Karpas-422 (cell line): ENCODE results near the gene HK1. TPM values are rescaled to one million over a fixed set of nuclear protein-coding genes. Genes with fewer than 3 reads are reported as not detected.

Experiments used
- DNase-seq: peaks from one replicate; pipeline ENCODE4 v3.0.0-alpha.2; 2015
- H2AFZ ChIP-seq: fragments of 200-600 bp; sonication (generic); 2 replicates; pipeline ENCODE4 v1.6.1; 2014; ENCODE audit warnings: antibody characterized with exemption, low read length, mixed read lengths
- H3K27ac ChIP-seq: fragments of 200-600 bp; sonication (generic); 2 replicates; pipeline ENCODE4 v1.5.1; 2014; ENCODE audit warnings: mild to moderate bottlenecking, low read length, moderate library complexity
- H3K27me3 ChIP-seq: fragments of 200-600 bp; sonication (generic); 2 replicates; pipeline ENCODE4 v1.6.1; 2014; ENCODE audit warnings: low read length, mixed read lengths
- H3K36me3 ChIP-seq: fragments of 200-600 bp; sonication (generic); 2 replicates; pipeline ENCODE4 v1.6.1; 2014; ENCODE audit warnings: low read length, mixed read lengths; ENCODE audit not compliant: insufficient read depth
- H3K4me1 ChIP-seq: fragments of 200-600 bp; sonication (generic); 2 replicates; pipeline ENCODE4 v1.6.1; 2014; ENCODE audit warnings: mild to moderate bottlenecking, low read length, mixed read lengths
- H3K4me2 ChIP-seq: fragments of 200-600 bp; sonication (generic); 2 replicates; pipeline ENCODE4 v1.6.1; 2014; ENCODE audit warnings: low read length, low read depth, mild to moderate bottlenecking; ENCODE audit not compliant: poor library complexity, severe bottlenecking
- H3K4me3 ChIP-seq: fragments of 200-600 bp; sonication (generic); 2 replicates; pipeline ENCODE4 v1.5.1; 2014; ENCODE audit warnings: mild to moderate bottlenecking, antibody characterized with exemption, low read length, mixed read lengths
- H3K79me2 ChIP-seq: fragments of 200-600 bp; sonication (generic); 2 replicates; pipeline ENCODE4 v1.6.1; 2014; ENCODE audit warnings: mild to moderate bottlenecking, low read length, mixed read lengths
- H3K9ac ChIP-seq: fragments of 200-600 bp; sonication (generic); 2 replicates; pipeline ENCODE4 v1.6.0; 2014; ENCODE audit warnings: low read length
- H3K9me2 ChIP-seq: fragments of 200-600 bp; sonication (generic), shearing (Covaris generic); replicated peaks from 2 replicates; pipeline ENCODE4 v1.6.0; 2014; ENCODE audit warnings: mild to moderate bottlenecking, low read length, moderate library complexity; ENCODE audit not compliant: insufficient read depth
- H3K9me3 ChIP-seq: fragments of 300-700, 200-600 bp; sonication (generic); 2 replicates; pipeline ENCODE4 v1.6.1; 2014; ENCODE audit warnings: low read length, mixed read lengths
- H4K20me1 ChIP-seq: fragments of 200-600 bp; sonication (generic); 2 replicates; pipeline ENCODE4 v1.6.1; 2014; ENCODE audit warnings: mild to moderate bottlenecking, antibody characterized with exemption, low read length, low read depth; ENCODE audit not compliant: insufficient read depth
- total RNA-seq: library from RNA; depleted of rRNA; stranded (reverse); fragments of >200 nt; shearing (Covaris generic); gene quantifications from 2 replicates; pipeline ENCODE4 v1.2.3, GENCODE V29; 2014; ENCODE audit warnings: low replicate concordance

Gene HK1
- total RNA-seq, 1 experiment from 2014 or later = 54.6 TPM

- H4K20me1 ChIP-seq = no peaks in the 10 kb centered on the region
- H3K4me3 ChIP-seq = no peak overlapping the region
Observed at GRCh38 chr10:69404786-69405185, 126.5 kb downstream of the HK1 start.

DNA sequence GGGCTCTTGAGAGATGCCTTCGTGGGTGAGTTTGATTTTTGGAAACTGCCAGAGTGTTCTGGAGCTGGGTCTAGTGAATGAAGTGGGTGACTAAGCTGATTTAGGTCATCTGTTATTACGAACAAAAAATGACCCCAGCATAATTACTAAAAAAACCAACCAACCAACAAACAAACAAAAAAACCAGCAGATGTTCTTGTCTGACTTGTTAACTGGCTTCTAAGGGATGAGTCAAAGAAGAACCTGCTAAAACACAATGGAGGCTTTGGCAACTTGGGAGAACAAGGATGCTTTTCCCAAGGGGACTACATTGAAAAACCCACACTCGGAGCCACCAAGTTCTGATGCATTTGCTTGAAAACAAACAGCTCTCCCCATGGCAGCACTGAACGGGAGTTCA is 126.9 kb downstream of the HK1 start:
- peaks cover 10% of the 10 kb centered on the region for H3K36me3 ChIP-seq
- H3K27ac ChIP-seq = no peak overlapping the region
- H3K4me3 ChIP-seq = no peak overlapping the region
- H3K9me3 ChIP-seq = no peaks in the 10 kb centered on the region
- no peak overlapping the region for H3K9ac ChIP-seq
- DNase-seq = no peak
- H3K79me2 ChIP-seq = no peaks in the 10 kb centered on the region
- H3K27me3 ChIP-seq = no peaks in the 10 kb centered on the region
- peaks cover 41% of the 10 kb centered on the region for H3K4me1 ChIP-seq
- H4K20me1 ChIP-seq = no peaks in the 10 kb centered on the region
- no peaks in the 10 kb centered on the region for H3K9me2 ChIP-seq
- H2AFZ ChIP-seq = no peak overlapping the region
- no peak overlapping the region for H3K4me2 ChIP-seq

More at GRCh38 chr10:69404786-69405185, 126.5 kb downstream of the HK1 start:
- no peak overlapping the region for H3K27ac ChIP-seq
- no peaks in the 10 kb centered on the region for H3K27me3 ChIP-seq
- peaks cover 14% of the 10 kb centered on the region for H3K36me3 ChIP-seq
- no peak for DNase-seq
- peaks cover 38% of the 10 kb centered on the region for H3K4me1 ChIP-seq
- no peak overlapping the region for H2AFZ ChIP-seq
- H3K79me2 ChIP-seq = no peaks in the 10 kb centered on the region
- no peaks in the 10 kb centered on the region for H3K9me3 ChIP-seq
- no peak overlapping the region for H3K9ac ChIP-seq
- no peaks in the 10 kb centered on the region for H3K9me2 ChIP-seq
- H3K4me2 ChIP-seq = no peak overlapping the region

GRCh38 chr10:69406302-69406811 is 128.1 kb downstream of the HK1 start:
- no peak for DNase-seq
- no peaks in the 10 kb centered on the region for H3K27me3 ChIP-seq
- peaks cover 41% of the 10 kb centered on the region for H3K4me1 ChIP-seq
- no peaks in the 10 kb centered on the region for H3K9me2 ChIP-seq
- no peaks in the 10 kb centered on the region for H3K79me2 ChIP-seq
- H4K20me1 ChIP-seq = no peaks in the 10 kb centered on the region
- H3K9me3 ChIP-seq = no peaks in the 10 kb centered on the region
- H3K36me3 ChIP-seq = peaks cover 5% of the 10 kb centered on the region
- no peak overlapping the region for H3K4me3 ChIP-seq
- H2AFZ ChIP-seq = no peak overlapping the region
- H3K27ac ChIP-seq = no peak overlapping the region
- H3K4me2 ChIP-seq = no peak overlapping the region
- H3K9ac ChIP-seq = no peak overlapping the region

DNA sequence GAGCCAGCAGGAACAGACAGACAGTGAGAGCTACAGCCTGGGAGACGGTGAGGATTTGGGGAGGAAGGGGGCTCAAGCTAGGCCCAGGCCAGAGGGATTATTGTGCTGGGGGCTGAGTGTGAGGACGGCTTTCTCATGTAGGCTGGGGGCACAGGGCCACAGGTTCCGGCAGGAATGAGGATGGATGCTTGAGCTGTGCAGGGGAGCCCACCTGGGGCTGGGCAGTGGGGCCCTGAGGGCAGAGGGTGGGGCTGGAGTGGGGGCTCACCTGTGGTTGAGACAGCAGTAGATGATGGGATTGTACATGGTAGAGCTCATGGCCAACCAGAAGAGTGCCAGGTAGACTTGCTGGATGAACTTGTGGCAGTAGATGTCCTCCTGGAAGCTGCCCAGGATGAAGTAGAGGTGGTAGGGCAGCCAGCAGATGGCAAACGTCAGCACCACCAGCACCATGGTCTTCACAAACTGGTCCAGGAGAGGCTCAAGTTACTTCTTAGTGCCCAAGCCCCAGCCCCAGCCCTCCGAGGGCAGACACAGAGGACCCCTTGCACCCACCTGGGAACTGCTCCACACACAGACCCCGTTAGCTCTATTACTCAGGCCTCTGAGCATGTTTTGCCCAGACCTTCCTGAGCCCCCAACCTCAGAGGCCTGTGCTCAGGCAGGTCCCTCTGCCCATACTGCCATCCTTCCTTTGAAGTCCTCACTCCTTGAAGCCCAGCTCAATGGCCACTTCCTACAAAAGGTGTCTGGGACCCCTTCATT is 128.7 kb downstream of the HK1 start:
- H3K4me2 ChIP-seq = no peak overlapping the region
- H3K4me3 ChIP-seq = no peak overlapping the region
- H3K36me3 ChIP-seq = peaks cover 4% of the 10 kb centered on the region
- no peak overlapping the region for H3K9ac ChIP-seq
- no peaks in the 10 kb centered on the region for H3K27me3 ChIP-seq
- no peaks in the 10 kb centered on the region for H3K79me2 ChIP-seq
- H2AFZ ChIP-seq = no peak overlapping the region
- no peaks in the 10 kb centered on the region for H4K20me1 ChIP-seq
- no peaks in the 10 kb centered on the region for H3K9me3 ChIP-seq
- no peak for DNase-seq
- no peak overlapping the region for H3K27ac ChIP-seq
- peaks cover 41% of the 10 kb centered on the region for H3K4me1 ChIP-seq
- H3K9me2 ChIP-seq = no peaks in the 10 kb centered on the region

DNA sequence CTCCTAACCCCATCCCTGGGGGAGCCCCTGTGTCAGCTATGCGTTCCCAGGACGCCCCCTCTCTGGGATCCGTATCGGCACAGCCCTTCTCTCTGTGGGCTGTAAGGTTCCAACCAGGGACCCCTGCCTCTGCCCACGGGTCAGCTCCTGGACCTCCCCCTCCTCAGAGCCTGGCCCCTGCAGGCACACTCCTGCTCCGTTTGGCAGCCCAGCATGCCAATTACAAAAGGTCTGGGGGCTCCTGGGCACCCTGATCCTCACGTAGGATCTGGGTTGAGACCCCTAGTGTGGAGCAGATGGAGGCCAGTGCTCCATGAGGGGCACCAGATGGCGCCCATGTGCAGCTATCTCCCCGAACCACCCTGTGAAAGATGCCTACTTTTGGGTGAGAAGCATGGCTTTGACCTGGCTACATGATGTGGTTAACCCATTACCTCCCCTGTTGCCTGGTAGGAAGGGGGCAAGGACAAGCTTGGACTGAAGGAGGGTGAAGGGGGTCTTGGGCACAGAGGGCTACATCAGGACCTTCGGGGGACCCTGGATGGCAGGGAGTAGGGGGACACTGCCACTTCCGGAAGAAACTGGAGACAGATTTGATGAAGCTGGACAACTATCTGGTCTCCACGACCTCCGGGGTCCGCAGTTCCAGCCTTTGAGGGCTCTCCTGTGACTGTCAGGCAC is 129.5 kb downstream of the HK1 start:
- Histone ChIP-seq H3K4me3 (peak overlapping the region; percentile 36; the same call in 1 of the 2 replicates), H4K20me1 (no peaks in the 10 kb centered on the region), H3K4me2 (peak overlapping the region; percentile 64), H3K79me2 (no peaks in the 10 kb centered on the region), H3K4me1 (peaks cover 38% of the 10 kb centered on the region), H3K27me3 (no peaks in the 10 kb centered on the region), H3K9ac (peak overlapping the region; percentile 51), H3K9me2 (no peaks in the 10 kb centered on the region), H3K27ac (peak overlapping the region; percentile 80), H3K36me3 (peaks cover under 1% of the 10 kb centered on the region; the same call in 1 of the 2 replicates), H3K9me3 (no peaks in the 10 kb centered on the region), H2AFZ (peak overlapping the region; percentile 44)
- DNase-seq = peak; percentile 82

DNA sequence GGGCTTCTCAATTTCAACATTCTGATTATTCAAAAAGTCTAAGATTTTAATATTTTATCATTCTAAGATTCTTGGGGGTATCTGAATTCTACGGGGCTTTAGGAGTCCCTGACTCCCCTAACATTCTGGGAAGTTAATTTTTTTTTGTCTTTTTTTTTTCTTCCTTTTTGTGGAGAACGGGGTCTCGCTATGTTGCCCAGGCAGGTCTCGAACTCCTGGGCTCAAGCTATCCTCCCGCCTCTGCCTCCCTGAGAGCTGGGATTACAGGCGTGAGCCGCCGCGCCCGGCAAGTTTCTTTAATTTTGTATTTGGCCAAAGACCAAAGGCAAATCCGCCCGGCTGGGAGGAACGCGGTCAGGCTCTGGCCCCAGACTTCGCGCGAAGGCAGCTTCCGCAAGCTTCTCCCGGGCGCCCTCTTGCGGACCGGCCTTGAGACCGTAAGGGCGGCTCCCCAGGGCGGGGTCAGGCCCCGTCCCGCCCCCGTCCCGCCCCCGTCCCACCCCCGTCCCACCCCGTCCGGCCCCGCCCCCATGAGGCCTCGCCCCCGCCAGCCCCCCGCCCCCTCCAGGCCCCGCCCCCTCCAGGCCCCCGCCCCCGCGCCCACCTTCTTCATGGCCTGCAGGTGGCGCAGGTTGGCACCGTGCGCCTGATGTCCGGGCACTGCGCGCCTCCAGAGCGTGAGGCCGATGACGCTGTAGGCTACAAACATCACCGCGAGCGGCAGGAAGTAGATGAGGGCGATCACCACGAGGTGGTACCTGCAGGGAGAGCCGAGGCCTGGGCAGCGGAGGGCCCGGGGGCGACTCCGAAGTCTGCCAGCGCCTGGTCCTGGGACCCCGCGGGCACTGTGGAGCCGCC is 130.3 kb downstream of the HK1 start:
- no peaks in the 10 kb centered on the region for H4K20me1 ChIP-seq
- H3K27ac ChIP-seq = peak overlapping the region; percentile 80
- peaks cover 30% of the 10 kb centered on the region for H3K4me1 ChIP-seq
- H2AFZ ChIP-seq = peak overlapping the region; percentile 98
- H3K27me3 ChIP-seq = no peaks in the 10 kb centered on the region
- no peaks in the 10 kb centered on the region for H3K9me3 ChIP-seq
- peak overlapping the region; percentile 65 for H3K9ac ChIP-seq
- H3K36me3 ChIP-seq = no peaks in the 10 kb centered on the region
- peak; percentile 98 for DNase-seq
- H3K79me2 ChIP-seq = no peaks in the 10 kb centered on the region
- peak overlapping the region; percentile 64 for H3K4me2 ChIP-seq
- H3K9me2 ChIP-seq = no peaks in the 10 kb centered on the region
- H3K4me3 ChIP-seq = peak overlapping the region; percentile 36; the same call in 1 of the 2 replicates

- Histone ChIP-seq H3K4me2 (peak overlapping the region; percentile 62), H3K9me2 (no peaks in the 10 kb centered on the region), H3K9me3 (no peaks in the 10 kb centered on the region), H2AFZ (peak overlapping the region; percentile 98), H3K27me3 (no peaks in the 10 kb centered on the region), H4K20me1 (no peaks in the 10 kb centered on the region), H3K27ac (no peak overlapping the region), H3K4me3 (peak overlapping the region; percentile 29; the same call in 1 of the 2 replicates), H3K4me1 (peaks cover 25% of the 10 kb centered on the region), H3K36me3 (no peaks in the 10 kb centered on the region), H3K9ac (peak overlapping the region; percentile 65), H3K79me2 (no peaks in the 10 kb centered on the region)
- no peak for DNase-seq
Observed at GRCh38 chr10:69409176-69409495, 130.8 kb downstream of the HK1 start.

DNA sequence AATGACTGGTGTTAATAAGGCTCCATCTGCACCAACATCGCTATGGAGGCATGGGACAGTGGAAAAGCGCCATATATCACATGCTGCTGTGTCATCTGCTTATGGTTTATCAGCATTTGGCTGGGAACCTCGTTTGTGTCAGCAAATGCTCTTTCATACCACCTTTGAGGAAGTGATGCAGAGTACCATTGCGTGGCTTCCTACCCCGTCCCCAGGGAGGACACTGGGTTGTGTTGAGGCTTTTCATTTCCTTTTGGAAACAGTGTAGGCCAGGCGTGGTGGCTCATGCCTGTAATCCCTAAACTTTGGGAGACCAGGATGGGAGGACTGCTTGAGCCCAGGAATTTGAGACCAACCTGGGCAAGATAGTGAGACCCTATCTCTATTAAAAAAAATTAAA is 131.7 kb downstream of the HK1 start:
- H3K79me2 ChIP-seq = no peaks in the 10 kb centered on the region
- H3K4me1 ChIP-seq = peaks cover 25% of the 10 kb centered on the region
- no peaks in the 10 kb centered on the region for H3K36me3 ChIP-seq
- no peak overlapping the region for H3K4me2 ChIP-seq
- no peak overlapping the region for H2AFZ ChIP-seq
- no peaks in the 10 kb centered on the region for H4K20me1 ChIP-seq
- no peaks in the 10 kb centered on the region for H3K9me3 ChIP-seq
- peak; percentile 70 for DNase-seq
- H3K9ac ChIP-seq = no peak overlapping the region
- no peak overlapping the region for H3K27ac ChIP-seq
- H3K4me3 ChIP-seq = no peak overlapping the region
- no peaks in the 10 kb centered on the region for H3K27me3 ChIP-seq
- no peaks in the 10 kb centered on the region for H3K9me2 ChIP-seq
